SW 1271 (cell line): ENCODE data around the gene RGS3.
"Not testable (repeated sequence)": the region's sequence is repeated elsewhere in the genome, so short reads cannot be mapped to it uniquely, and the experiment has no call there.

Experiments
- DNase-seq, 2 experiments: peaks; one replicate each; lab custom pipeline; 2025; lab: John Stamatoyannopoulos, UW

The RGS3 gene

DNA sequence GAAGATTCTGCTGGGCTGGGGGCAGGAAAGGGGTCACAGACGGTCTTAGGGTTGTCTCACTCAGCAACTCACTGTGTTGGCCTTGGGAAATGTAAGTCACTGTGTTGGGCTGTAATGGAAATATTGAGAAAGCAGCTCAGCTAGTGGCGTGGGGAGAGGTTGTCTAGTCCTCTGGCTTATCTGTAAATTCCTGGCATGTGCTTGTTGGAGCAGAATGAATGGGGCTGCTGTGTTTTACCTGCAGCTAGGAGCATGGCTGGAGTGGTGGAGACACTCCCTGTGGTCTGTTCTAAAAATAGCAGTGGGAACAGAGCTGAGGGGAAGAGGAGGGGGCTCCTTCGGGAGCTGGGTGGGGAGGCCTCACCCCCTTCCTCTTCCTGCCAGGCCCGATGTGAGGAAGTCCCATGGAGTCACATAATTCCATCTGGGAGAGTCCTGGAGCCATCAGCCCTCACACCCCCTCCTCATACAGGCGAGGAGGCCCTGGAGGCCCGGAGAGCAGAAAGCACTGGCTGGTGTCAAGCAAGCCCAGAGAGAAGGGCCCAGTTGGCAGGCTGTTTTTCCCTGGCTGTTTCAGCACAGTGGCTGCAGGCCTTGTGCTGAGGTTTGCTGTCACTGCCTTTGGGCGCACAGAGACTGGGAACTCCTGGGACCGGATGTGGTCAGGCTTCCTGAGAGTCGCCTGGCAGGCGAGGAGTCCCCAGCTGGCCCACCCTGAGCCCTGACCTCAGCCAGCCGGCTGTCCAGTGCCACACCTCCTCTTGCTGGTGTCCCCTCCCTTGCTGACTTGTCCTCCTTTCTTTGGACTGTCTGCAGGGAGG lies 84.9 kb downstream of the RGS3 start:
- DNase-seq, result peak in 1 of 2 experiments; percentile 35

DNA sequence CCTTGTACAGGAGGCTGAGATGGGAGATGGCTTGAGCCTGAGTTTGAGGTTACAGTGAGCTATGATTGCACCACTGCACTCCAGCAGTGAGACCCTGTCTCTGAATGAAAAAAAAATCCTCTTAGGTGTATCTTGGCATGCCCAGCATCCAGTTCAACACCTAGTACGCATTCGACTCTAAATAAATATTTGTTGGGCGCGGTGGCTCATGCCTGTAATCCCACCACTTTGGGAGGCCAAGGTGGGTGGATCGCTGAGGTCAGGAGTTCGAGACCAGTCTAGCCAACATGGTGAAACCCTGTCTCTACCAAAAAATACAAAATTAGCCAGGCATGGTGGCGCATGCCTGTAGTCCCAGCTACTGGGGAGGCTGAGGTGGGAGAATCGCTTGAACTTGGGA lies 86.4 kb downstream of the RGS3 start:
- DNase-seq, result not testable (repeated sequence)

DNA sequence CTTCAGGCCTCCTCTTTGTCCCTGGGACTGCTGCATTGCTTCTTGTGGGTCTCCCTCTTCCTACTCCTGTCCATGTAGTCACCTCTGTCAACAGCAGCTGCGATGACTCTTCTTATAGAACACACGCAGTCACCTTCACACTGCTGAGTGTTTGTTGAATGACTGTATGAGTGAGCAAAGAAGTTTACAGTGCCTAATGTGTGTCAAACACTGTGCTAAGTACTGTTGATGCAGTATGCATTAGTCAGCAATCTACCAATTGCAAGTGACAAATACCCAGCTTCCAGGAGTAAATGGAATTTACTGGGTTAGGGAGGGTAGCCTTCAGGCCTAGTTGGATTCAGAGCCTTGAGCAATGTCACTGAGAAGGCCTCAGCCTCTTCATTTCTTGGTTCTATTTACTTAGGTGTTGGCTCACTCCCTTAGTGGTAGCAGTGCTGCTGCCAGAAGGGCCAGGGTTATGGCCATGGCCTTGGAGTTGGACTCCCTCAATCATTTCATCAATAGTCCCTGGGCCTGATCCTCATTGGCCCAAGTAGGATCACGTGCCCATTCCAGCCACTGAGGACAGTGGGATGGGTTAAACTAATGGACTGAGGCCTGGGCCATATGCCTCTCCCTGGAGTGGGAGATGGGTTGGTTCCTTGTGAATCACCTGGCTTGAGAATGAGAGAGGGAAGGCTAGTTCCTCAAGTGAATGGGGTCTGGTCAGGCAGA lies 93.5 kb downstream of the RGS3 start:
- no peak for DNase-seq

DNA sequence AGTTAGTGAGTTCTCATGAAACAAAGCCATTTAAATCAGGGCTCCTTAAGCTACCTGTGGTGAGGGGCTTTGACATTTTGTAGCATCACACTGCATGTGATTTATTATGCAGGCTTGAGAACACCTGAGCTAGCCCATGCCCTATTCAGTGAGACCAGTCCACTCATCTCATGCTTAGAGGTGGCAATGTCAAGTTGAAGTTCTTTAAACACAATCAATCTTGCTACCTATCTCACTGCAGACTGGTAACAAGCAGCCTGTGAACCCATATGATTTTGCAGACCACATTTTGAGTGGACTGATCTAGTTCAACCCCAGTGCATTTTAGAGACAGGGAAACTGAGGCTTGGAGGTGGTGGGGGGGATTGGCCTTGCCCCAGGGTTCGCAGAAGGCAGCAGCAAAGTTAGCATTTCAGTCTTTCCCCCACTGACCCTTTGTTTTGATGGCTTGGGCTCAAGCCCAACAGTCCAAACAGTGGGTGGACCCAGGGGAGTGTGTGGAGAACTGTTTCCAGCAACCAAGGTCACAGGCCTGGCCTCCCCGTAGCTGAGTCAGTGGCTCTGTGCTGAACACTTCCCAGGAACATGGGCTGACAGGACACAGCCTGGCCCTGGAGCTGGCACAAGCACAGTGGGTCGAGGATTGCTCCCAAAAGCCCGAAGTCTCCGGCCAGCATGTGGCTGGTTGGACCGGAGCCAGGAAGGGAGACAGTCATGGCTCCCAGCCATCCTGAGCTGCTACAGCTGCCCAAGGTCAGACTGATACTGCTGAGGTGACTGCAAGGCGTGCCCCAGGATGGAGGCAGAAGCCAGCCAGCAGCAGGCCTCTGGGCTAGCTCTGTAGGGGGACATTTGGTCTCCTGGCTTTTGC lies 95.3 kb downstream of the RGS3 start:
- DNase-seq, result no peak

- no peak for DNase-seq
These were observed 96.6 kb downstream of the RGS3 start for GRCh38 chr9:113559834-113560800.

GRCh38 chr9:113562653-113563381 lies 99.3 kb downstream of the RGS3 start:
- DNase-seq, result no peak

GRCh38 chr9:113563826-113564497 lies 100.4 kb downstream of the RGS3 start:
- no peak for DNase-seq

GRCh38 chr9:113564498-113565237 lies 101.1 kb downstream of the RGS3 start:
- DNase-seq, result no peak

DNA sequence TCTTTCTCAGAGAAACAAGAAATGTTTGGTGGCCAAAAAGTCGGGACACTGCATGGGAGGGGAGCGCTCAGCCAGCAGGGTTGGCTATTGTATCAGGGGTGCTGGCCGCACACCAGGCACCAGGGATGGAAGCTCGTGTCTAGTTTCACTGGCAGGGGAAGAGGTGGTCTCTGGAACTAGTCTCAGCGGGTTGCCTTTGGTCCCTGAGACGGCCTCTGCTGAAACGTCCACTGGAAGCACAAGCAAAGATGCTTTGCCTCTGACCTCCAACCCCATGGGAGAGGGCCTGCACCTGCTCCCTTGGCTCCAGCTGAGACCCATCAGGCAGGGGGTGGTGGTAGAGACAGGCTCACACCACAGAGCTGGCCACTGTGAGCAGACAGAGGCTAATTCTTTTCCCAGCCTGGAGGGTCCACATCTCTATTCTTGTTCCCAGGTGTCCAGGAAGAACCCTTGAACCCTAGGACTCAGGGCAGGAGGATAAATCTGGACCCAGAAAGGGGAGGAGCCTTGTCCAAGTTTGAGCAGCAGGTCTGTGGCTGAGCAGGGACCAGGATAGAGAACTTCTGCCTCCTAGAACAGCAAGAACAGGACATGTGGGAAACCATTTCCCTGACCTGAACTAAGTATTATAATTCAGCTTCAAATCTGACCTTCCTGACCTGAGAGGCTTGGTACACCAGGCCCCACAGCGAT lies 102.6 kb downstream of the RGS3 start:
- no peak for DNase-seq

DNA sequence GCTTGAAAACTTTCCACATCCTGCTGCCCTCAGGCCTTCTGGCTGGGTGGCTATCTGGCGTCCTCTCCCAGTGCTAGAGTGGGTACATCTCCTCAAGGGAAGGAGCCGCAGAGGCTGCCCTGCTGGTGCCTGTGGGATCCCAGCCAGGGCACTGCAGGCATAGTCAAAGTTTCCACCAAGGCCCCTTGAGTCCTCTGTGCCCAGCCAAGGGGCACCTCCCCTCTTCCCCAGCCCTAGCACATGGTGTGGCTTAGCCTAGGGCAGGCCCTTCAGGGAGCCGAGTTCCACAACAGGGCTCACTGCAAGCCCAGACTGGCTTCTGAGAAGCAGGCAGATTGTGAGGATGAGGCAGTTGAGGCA lies 103.2 kb downstream of the RGS3 start:
- no peak for DNase-seq

GRCh38 chr9:113567361-113568080 lies 104.0 kb downstream of the RGS3 start:
- no peak for DNase-seq

DNA sequence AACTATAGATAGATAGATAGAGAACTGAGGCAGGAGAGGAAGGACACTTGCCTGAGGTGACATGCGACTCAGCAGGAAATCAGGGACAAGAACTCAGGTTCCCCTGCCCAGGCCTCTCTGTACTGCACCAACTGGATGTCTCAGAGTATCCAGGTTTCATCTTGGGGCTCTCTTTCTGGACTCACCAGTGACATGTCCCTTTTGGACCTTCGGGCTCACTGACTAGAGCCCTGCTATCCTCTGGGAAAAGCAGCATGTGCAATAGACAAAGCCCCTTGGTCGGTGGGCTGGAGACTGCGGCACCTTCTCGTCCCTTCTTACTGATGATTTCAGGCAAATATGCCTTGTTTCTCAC lies 104.5 kb downstream of the RGS3 start:
- no peak for DNase-seq

DNA sequence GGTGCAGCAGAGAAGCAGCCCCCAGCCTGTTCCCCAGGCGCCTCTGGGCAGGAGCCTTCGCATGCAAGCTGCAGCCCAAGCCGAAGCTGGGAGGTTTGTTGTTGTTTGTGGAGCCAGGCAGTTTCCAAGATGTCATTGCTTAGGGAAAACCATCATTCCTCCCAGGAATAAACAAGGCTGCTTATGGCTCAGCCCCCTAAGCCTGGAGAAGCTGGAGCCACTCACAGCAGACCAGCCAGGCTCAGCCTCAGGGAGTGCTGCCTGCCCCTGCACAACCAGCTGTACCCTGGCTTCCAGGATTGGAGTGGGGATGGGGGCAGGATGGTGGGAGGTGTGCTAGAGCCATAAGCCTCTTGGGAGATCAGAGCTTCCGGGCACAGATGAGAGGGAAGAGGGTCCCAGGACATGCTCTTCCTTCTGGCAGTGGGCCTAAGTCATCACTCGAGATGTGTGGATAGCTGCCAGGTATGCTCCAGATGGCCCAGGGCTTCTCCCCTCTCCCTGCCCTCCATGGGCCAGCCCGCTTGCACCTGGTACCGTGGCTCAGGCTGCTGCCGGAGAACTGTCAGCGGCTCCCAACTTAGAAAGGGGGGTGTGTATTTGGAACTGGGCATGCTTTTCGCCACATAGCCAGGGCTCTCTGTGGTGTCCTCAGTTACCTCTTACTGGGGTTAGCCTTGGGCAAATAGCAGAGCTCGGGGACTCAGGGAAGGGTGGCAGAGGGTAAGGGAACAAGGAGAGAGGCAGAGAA lies 105.2 kb downstream of the RGS3 start:
- no peak for DNase-seq

- no peak for DNase-seq
These were observed 106.0 kb downstream of the RGS3 start for GRCh38 chr9:113569472-113570060.

GRCh38 chr9:113570106-113570505 lies 106.6 kb downstream of the RGS3 start:
- DNase-seq, result no peak

- DNase-seq, result no peak
These were observed 107.5 kb downstream of the RGS3 start for GRCh38 chr9:113570749-113571711.
